ENCODE data around the gene GNAL. TPM values are rescaled to one million over a fixed set of nuclear protein-coding genes. Genes with fewer than 3 reads are reported as not detected.
A peak's percentile ranks its signal among the peaks of the same experiment; 100 is the strongest.

GNAL gene
- total RNA-seq, 1 experiment from 2014 or later = 24.0 TPM

DNA sequence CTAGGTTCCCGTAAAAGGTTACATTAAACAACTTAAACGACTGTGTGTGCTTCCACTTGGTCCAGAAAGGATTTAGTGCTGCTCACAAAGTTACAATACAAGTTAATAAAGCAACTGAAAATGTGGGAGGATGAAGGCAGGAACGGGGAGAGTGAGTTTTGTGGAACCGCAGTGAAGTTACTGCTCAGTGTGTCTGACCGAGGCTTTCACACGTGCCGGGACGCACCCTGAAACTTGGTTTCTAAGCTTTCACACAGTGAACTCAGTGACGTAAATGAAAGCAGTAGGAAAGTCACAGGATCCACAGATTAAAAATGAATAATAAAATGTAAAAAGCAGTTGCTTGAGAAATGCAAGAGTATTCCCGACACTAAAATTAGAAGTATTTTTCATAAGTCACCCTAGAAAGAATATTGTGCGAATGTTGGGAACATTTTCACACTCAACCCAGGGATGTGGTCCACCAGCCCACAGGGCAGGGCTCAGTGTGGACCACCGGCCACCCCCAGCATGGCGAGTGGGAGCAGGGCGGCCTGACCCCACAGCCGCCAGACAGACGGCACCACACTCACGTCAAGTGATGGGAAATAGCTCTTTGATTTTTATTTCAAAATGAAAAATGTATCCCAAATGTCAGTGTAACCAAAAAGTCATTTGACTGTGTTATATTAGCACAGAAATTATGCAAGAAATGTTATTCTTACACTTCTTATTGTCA lies 129.6 kb downstream of the GNAL start:
- no peak overlapping the region for H2BK15ac ChIP-seq (ENCODE audit: low read depth, low read length)
- H3K9me3 ChIP-seq (ENCODE audit: control insufficient read depth, low read depth, low read length) = no peaks in the 10 kb centered on the region
- peaks cover 2% of the 10 kb centered on the region; the same call in 1 of the 2 replicates for H3K4me1 ChIP-seq (ENCODE audit: insufficient read depth, low read length)
- H2BK5ac ChIP-seq (ENCODE audit: insufficient read length, low read length) = no peak overlapping the region
- no peaks in the 10 kb centered on the region for H3K23me2 ChIP-seq (ENCODE audit: insufficient read length, low read depth, low read length, poor library complexity, severe bottlenecking)
- no peak overlapping the region for H3K4me2 ChIP-seq (ENCODE audit: insufficient read depth, insufficient read length, low read length)
- peak overlapping the region in 2 of 3 experiments; percentile 5 to 13; a peak in 4 of 7 replicates for H3K27ac Mint-ChIP-seq
- H2BK12ac ChIP-seq (ENCODE audit: insufficient read length, low read depth, low read length) = no peak overlapping the region
- no peak overlapping the region for H3K9ac ChIP-seq (ENCODE audit: extremely low read depth, insufficient read length, low read length)
- H3K4me1 Mint-ChIP-seq = peaks cover 18 to 28% of the 10 kb centered on the region in 2 experiments
- no peak overlapping the region for H2AFZ ChIP-seq (ENCODE audit: low read length)
- H3K23ac ChIP-seq (ENCODE audit: insufficient read length, low read depth, low read length) = no peak overlapping the region
- TF ChIP-seq CTCF (conservative IDR thresholded peaks at IDR 0.05) = no peak
- no peak overlapping the region for H3K14ac ChIP-seq (ENCODE audit: insufficient read depth, low read length)
- H3K9me3 Mint-ChIP-seq = 0 out of 5 replicates have a peak, but pooled peaks cover 0 to 3% of the 10 kb centered on the region in 2 experiments
- no peak overlapping the region for H3T11ph ChIP-seq (ENCODE audit: low read length)
- H3K56ac ChIP-seq (ENCODE audit: insufficient read length, low read depth, low read length) = no peak overlapping the region
- no peak overlapping the region for H4K8ac ChIP-seq (replicated peaks; ENCODE audit: insufficient read length, low read depth, low read length)
- no peak overlapping the region for H4K91ac ChIP-seq (ENCODE audit: insufficient read length, low read depth, low read length)
- WGBS (ENCODE audit: extremely low coverage, insufficient read length, low lambda C conversion rate) = no CpG with 5 or more reads among the region's 17 CpGs
- H3K27ac ChIP-seq (ENCODE audit: insufficient read length, low read depth, low read length) = no peak overlapping the region
- no peaks in the 10 kb centered on the region for H4K20me1 ChIP-seq (ENCODE audit: control insufficient read depth, insufficient read depth, insufficient read length)
- no peak overlapping the region for H2BK120ac ChIP-seq (ENCODE audit: low read depth, low read length, poor library complexity, severe bottlenecking)
- no peak overlapping the region for H3K4ac ChIP-seq (ENCODE audit: low read depth, low read length)
- H3K4me3 Mint-ChIP-seq = no peak overlapping the region
- no peak overlapping the region for H4K5ac ChIP-seq (ENCODE audit: insufficient read length, low read depth, low read length)
- peaks cover 0 to 4% (median 0%) of the 10 kb centered on the region in 3 experiments; a peak in 2 of 7 replicates for H3K36me3 Mint-ChIP-seq (ENCODE audit: insufficient read depth in 1 of 3, low read depth in 3 of 3)
- no peak for DNase-seq
- H3K27me3 Mint-ChIP-seq (ENCODE audit: low read depth) = no peaks in the 10 kb centered on the region
- H3K79me1 ChIP-seq (ENCODE audit: insufficient read depth, low read depth, low read length, poor library complexity, severe bottlenecking) = no peaks in the 10 kb centered on the region
- H3K27me3 ChIP-seq (ENCODE audit: insufficient read depth, low read length) = no peaks in the 10 kb centered on the region
- no peak overlapping the region for H3K18ac ChIP-seq (ENCODE audit: insufficient read length, low read depth, low read length)
- no peak overlapping the region for H2BK20ac ChIP-seq (ENCODE audit: low read depth, low read length, poor library complexity, severe bottlenecking)
- H2AK5ac ChIP-seq (ENCODE audit: insufficient read length, low read length) = no peak overlapping the region
- H3K79me2 ChIP-seq (ENCODE audit: insufficient read depth, low read length) = no peaks in the 10 kb centered on the region
